Measurements from ENCODE around the gene CCL20. TPM values are rescaled to one million over a fixed set of nuclear protein-coding genes. Genes with fewer than 3 reads are reported as not detected.

Gene CCL20
- total RNA-seq, 1 donor from 2014 or later = 1.7 TPM

DNA sequence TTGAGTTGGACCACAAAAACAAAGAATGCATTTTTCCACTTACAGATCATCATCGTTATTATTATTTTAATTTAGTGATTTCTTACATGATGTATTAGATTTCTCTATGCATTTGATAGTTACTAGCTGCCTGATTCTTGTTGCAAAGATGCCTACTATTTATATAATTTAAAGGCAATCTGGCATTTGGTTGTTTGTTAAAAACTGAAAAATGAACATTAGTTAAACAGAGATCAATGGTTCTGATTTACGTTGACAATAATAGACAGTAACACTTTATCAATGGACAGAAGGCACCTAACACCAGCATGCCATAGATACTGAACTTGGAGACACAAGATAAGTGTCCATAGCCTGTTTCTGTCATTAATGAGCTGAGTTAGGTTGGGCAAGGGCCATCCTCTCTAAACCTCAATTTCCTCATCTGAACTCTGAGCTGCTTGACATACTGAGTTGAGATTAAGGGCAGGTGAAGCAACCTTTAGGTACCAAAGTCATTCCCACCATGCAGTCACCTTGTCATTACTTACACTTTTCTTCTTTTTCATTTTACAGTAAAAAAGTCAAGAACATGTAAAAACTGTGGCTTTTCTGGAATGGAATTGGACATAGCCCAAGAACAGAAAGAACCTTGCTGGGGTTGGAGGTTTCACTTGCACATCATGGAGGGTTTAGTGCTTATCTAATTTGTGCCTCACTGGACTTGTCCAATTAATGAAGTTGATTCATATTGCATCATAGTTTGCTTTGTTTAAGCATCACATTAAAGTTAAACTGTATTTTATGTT lies 3.1 kb downstream of the CCL20 start:
- peaks cover 6% of the 10 kb centered on the region for H3K9me3 Mint-ChIP-seq
- H3K27ac Mint-ChIP-seq = no peak overlapping the region
- DNase-seq (ENCODE audit: extremely low spot score, unreplicated experiment) = no peak
- no peaks in the 10 kb centered on the region for H3K4me1 Mint-ChIP-seq (ENCODE audit: unreplicated experiment)
- H3K36me3 Mint-ChIP-seq = no peaks in the 10 kb centered on the region
- TF ChIP-seq, protein P1, sequence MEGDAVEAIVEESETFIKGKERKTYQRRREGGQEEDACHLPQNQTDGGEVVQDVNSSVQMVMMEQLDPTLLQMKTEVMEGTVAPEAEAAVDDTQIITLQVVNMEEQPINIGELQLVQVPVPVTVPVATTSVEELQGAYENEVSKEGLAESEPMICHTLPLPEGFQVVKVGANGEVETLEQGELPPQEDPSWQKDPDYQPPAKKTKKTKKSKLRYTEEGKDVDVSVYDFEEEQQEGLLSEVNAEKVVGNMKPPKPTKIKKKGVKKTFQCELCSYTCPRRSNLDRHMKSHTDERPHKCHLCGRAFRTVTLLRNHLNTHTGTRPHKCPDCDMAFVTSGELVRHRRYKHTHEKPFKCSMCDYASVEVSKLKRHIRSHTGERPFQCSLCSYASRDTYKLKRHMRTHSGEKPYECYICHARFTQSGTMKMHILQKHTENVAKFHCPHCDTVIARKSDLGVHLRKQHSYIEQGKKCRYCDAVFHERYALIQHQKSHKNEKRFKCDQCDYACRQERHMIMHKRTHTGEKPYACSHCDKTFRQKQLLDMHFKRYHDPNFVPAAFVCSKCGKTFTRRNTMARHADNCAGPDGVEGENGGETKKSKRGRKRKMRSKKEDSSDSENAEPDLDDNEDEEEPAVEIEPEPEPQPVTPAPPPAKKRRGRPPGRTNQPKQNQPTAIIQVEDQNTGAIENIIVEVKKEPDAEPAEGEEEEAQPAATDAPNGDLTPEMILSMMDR (conservative IDR thresholded peaks at IDR 0.05) = no peak
- no peak overlapping the region for H3K4me3 Mint-ChIP-seq
- H3K27me3 Mint-ChIP-seq = peaks cover 4% of the 10 kb centered on the region

DNA sequence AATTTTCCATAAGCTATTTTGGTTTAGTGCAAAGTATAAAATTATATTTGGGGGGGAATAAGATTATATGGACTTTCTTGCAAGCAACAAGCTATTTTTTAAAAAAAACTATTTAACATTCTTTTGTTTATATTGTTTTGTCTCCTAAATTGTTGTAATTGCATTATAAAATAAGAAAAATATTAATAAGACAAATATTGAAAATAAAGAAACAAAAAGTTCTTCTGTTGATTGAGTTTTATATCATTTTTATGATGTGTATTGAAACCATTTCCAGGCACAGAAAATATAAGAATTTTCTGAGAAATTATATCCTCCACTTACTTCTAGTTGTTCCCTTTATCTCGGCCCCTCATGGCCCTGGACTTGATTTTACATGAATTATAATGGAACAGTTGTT lies 3.7 kb downstream of the CCL20 start:
- TF ChIP-seq, protein P1 (conservative IDR thresholded peaks at IDR 0.05) = no peak
- Mint-ChIP-seq H3K9me3 (peaks cover 6% of the 10 kb centered on the region), H3K36me3 (no peaks in the 10 kb centered on the region), H3K4me1 (ENCODE audit: unreplicated experiment) (no peaks in the 10 kb centered on the region), H3K27me3 (peaks cover 4% of the 10 kb centered on the region), H3K4me3 (no peak overlapping the region), H3K27ac (no peak overlapping the region)
- DNase-seq (ENCODE audit: extremely low spot score, unreplicated experiment) = no peak

DNA sequence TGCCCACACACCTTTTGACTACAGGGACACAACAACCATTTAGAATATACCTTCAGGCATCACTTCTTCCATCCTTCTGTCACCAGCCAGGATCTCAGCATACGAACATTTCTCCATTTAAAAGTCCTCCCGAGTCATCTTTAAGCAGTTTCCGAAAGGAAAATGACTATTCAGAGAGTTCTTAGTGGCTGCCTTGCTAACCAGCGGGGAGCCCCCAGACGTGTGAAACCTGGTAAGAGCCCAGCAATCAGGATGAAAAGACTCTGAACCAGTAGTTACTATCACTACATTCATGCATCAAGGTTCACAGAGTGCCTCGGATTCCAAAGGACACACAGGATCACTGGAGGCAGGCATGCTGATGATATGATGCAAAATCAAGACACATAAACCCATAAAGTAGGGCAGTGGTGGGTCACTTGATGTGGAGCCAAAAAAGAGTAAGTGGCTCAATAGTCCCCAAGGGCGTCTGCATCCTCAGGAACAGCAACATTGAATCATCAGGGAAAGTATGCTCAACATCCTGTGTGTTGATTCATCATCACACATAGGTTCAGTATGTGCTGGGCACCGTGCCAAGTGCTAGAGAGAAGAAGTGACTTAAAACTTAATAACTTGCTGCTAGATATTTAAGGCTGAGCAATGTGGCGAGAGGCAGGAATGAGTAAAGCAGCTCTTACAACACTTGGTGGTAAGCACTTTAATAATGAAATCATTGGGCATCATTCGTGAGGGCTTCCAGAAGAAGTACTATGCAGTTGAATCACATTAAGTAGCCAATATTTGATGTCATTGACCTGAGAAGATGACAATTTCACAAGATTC lies 4.4 kb downstream of the CCL20 start:
- TF ChIP-seq, protein P1 (conservative IDR thresholded peaks at IDR 0.05) = no peak
- DNase-seq (ENCODE audit: extremely low spot score, unreplicated experiment) = no peak
- H3K27ac Mint-ChIP-seq = peak overlapping the region; percentile 30
- no peaks in the 10 kb centered on the region for H3K36me3 Mint-ChIP-seq
- H3K9me3 Mint-ChIP-seq = peaks cover 6% of the 10 kb centered on the region
- peaks cover 4% of the 10 kb centered on the region for H3K27me3 Mint-ChIP-seq
- H3K4me3 Mint-ChIP-seq = no peak overlapping the region
- no peaks in the 10 kb centered on the region for H3K4me1 Mint-ChIP-seq (ENCODE audit: unreplicated experiment)

GRCh38 chr2:227818675-227819397 lies 5.2 kb downstream of the CCL20 start:
- peak overlapping the region; percentile 30 for H3K27ac Mint-ChIP-seq
- no peak overlapping the region for H3K4me3 Mint-ChIP-seq
- H3K27me3 Mint-ChIP-seq = peaks cover 3% of the 10 kb centered on the region

DNA sequence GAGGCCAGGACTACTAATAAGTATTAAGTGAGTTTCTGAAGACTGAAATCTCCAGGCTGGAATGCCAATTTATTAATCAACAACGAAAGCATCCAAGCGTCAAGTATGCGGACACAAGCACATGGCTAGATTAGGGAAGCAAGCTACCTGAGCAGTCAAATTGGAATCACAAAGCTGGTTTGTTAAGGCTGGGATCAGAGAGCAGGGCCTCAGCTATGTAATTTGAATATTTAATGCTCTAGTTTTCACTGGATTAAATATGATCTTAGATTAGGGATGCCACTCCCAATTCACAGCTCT lies 5.7 kb downstream of the CCL20 start:
- Mint-ChIP-seq H3K27ac (no peak overlapping the region), H3K9me3 (peaks cover 6% of the 10 kb centered on the region), H3K4me1 (ENCODE audit: unreplicated experiment) (no peaks in the 10 kb centered on the region), H3K36me3 (no peaks in the 10 kb centered on the region), H3K27me3 (no peaks in the 10 kb centered on the region), H3K4me3 (no peak overlapping the region)
- no peak for DNase-seq (ENCODE audit: extremely low spot score, unreplicated experiment)
- TF ChIP-seq, protein P1 (conservative IDR thresholded peaks at IDR 0.05) = no peak

More at GRCh38 chr2:227818675-227819397, 5.2 kb downstream of the CCL20 start:
- no peaks in the 10 kb centered on the region for H3K4me1 Mint-ChIP-seq (ENCODE audit: unreplicated experiment)
- peaks cover 6% of the 10 kb centered on the region for H3K9me3 Mint-ChIP-seq
- DNase-seq (ENCODE audit: extremely low spot score, unreplicated experiment) = no peak
- H3K36me3 Mint-ChIP-seq = no peaks in the 10 kb centered on the region
- TF ChIP-seq, protein P1 (conservative IDR thresholded peaks at IDR 0.05) = no peak

Data from type B pancreatic cell (in vitro differentiated cells).